Uterus (tissue), 2 donors: ENCODE results near the gene NPAS2.

ENCODE experiments used
- POLR2A ChIP-seq, 2 donors: fragments of 450-650 bp; IDR thresholded peaks; one replicate each; pipeline ENCODE4 v1.6.1; 2016; ENCODE audit warnings: antibody characterized with exemption in 2 of 2, mild to moderate bottlenecking in 1 of 2, moderate library complexity in 1 of 2
- TF ChIP-seq, protein P1 (sequence below), 4 experiments: fragments of 200-600 bp in 2 of 4; fragments of 450-650 bp in 2 of 4; sonication (generic) in 2 of 4; IDR thresholded peaks; one replicate each; pipeline ENCODE4 v1.5.1; 2016 to 2019; ENCODE audit warnings: antibody characterized with exemption in 4 of 4, mild to moderate bottlenecking in 2 of 4, moderate library complexity in 1 of 4

DNA sequence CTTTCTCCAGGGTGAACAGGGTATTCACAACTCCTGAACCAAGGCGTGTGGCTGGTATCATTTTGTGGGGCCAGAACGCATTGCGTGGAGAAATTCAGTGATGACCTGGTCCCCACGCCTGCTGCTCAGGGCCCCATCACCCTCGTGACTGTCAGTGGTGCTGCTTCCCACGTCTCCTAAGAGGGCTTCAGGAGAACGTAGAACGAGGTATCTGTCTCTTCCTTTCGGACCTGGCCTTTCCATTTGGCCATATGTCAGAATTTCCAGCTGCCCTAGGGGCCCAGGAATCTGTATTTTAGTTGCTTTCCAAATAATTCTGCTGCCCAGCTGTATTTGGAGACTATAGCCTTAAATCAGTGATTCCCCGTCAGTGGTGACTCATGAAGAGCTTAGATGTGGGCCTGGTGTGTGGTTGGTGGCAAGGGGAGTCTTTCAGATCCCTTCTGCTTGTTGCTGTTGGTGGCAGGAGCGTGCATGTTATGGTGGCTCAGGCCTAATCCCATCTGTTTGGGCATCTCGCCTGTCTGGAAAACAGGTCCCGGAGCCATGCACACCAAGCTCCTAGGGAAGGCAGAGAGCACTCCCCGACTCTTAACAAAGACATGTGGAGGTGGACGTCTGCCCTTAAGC, 56.4 kb downstream of the NPAS2 start:
- TF ChIP-seq, protein P1, sequence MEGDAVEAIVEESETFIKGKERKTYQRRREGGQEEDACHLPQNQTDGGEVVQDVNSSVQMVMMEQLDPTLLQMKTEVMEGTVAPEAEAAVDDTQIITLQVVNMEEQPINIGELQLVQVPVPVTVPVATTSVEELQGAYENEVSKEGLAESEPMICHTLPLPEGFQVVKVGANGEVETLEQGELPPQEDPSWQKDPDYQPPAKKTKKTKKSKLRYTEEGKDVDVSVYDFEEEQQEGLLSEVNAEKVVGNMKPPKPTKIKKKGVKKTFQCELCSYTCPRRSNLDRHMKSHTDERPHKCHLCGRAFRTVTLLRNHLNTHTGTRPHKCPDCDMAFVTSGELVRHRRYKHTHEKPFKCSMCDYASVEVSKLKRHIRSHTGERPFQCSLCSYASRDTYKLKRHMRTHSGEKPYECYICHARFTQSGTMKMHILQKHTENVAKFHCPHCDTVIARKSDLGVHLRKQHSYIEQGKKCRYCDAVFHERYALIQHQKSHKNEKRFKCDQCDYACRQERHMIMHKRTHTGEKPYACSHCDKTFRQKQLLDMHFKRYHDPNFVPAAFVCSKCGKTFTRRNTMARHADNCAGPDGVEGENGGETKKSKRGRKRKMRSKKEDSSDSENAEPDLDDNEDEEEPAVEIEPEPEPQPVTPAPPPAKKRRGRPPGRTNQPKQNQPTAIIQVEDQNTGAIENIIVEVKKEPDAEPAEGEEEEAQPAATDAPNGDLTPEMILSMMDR (IDR thresholded peaks at IDR 0.05), result no peak
- no peak for TF ChIP-seq POLR2A (IDR thresholded peaks at IDR 0.05)
